ENCODE measurements around the gene MORN4.

DNA sequence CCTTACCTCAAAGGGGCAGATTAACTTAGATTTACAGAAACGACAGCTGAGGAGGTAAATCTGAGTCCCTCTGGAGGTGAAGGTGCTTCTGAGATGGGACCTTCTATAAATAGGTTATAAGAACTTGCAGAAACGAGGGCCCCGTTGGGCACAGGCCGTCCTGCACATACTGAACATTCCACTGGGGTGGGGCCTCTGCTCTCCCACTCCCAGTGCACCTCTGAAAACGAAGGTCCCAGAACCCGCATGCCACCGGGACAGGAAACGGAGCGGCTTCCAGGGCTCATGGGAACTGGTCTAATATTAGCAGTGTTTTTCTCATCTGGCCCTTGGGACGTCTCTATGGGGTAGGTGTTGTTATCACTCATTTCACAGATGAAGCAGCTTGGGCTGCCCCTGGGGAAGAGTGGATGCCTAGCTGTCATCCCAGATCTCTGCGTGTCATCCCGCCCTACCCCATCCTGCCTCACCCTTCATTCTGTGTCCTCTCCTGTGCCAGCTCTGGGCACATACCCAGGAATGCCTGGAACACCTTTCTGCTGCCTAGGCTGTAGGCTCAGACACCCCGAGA lies 24.2 kb downstream of the MORN4 start:
- no peak for TF ChIP-seq CTCF (IDR thresholded peaks at IDR 0.05 in 2 of 3, conservative IDR thresholded peaks at IDR 0.05 in 1 of 3; ENCODE audit: insufficient read depth in 2 of 3, low read depth in 1 of 3, low read length in 3 of 3)
- TF ChIP-seq POLR2AphosphoS5 (IDR thresholded peaks at IDR 0.05; ENCODE audit: control insufficient read depth, insufficient read depth, low read depth, low read length) = no peak
- no peak for TF ChIP-seq JUND (IDR thresholded peaks at IDR 0.05; ENCODE audit: borderline replicate concordance, low read depth, low read length)
- TF ChIP-seq JUND (tag; IDR thresholded peaks at IDR 0.05; ENCODE audit: borderline replicate concordance, low read depth, low read length) = no peak
- TF ChIP-seq ZBTB33 (CRISPR knock-in tag; IDR thresholded peaks at IDR 0.05) = no peak
- TF ChIP-seq RHOXF2B (CRISPR knock-in tag; conservative IDR thresholded peaks at IDR 0.05) = no peak
- TF ChIP-seq NFRKB (IDR thresholded peaks at IDR 0.05; ENCODE audit: low read depth) = no peak
- no peak for TF ChIP-seq ATF2 (CRISPR knock-in tag; IDR thresholded peaks at IDR 0.05)
- TF ChIP-seq MAZ (CRISPR knock-in tag; conservative IDR thresholded peaks at IDR 0.05 in 1 of 2, IDR thresholded peaks at IDR 0.05 in 1 of 2) = no peak
- TF ChIP-seq ZFP91 (CRISPR knock-in tag; IDR thresholded peaks at IDR 0.05) = no peak
- TF ChIP-seq ZNF23 (CRISPR knock-in tag; IDR thresholded peaks at IDR 0.05) = no peak
